ENCODE results near the gene NOSTRIN. TPM values are rescaled to one million over a fixed set of nuclear protein-coding genes. Genes with fewer than 3 reads are reported as not detected.

Gene NOSTRIN
- total RNA-seq, 1 experiment from 2014 or later: 0.51 TPM

DNA sequence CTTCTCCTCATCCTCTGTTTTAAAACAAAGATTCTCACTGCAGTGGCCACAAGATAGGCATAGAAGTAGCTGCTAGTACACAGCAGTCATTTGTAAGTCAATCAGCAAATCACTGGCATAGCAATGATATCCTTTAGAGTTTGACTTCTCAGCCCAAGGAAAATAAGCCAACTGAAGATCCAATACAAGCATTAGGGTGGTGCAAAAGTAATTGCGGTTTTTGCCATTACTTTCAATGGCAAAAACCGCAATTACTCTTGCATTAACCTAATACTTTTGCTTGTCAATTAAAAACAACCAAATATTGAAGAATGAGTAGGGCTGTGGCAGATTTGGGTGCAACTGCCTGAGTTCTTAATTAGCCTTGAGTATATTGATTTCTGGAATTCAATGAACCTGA, 101.5 kb downstream of the NOSTRIN start:
- POLR2A ChIA-PET: no interaction called here
- intact Hi-C loops (cut with micrococcal nuclease): no loop called here
- TF ChIP-seq, protein P1, sequence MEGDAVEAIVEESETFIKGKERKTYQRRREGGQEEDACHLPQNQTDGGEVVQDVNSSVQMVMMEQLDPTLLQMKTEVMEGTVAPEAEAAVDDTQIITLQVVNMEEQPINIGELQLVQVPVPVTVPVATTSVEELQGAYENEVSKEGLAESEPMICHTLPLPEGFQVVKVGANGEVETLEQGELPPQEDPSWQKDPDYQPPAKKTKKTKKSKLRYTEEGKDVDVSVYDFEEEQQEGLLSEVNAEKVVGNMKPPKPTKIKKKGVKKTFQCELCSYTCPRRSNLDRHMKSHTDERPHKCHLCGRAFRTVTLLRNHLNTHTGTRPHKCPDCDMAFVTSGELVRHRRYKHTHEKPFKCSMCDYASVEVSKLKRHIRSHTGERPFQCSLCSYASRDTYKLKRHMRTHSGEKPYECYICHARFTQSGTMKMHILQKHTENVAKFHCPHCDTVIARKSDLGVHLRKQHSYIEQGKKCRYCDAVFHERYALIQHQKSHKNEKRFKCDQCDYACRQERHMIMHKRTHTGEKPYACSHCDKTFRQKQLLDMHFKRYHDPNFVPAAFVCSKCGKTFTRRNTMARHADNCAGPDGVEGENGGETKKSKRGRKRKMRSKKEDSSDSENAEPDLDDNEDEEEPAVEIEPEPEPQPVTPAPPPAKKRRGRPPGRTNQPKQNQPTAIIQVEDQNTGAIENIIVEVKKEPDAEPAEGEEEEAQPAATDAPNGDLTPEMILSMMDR (IDR thresholded peaks at IDR 0.05; ENCODE audit: unreplicated experiment): no peak
- Mint-ChIP-seq H3K36me3 (ENCODE audit: insufficient read depth, unreplicated experiment) (no peaks in the 10 kb centered on the region), H3K9me3 (ENCODE audit: unreplicated experiment) (no peaks in the 10 kb centered on the region), H3K4me1 (ENCODE audit: insufficient read depth, unreplicated experiment) (no peaks in the 10 kb centered on the region), H3K27me3 (ENCODE audit: insufficient read depth, unreplicated experiment) (peaks cover 86% of the 10 kb centered on the region), H3K27ac (ENCODE audit: low read depth, unreplicated experiment) (no peak overlapping the region), H3K4me3 (ENCODE audit: unreplicated experiment) (no peak overlapping the region)
- DNase-seq (ENCODE audit: unreplicated experiment): no peak
- CTCF ChIA-PET: no interaction called here
- BruUV-seq (replicated peaks): no TSS peak

DNA sequence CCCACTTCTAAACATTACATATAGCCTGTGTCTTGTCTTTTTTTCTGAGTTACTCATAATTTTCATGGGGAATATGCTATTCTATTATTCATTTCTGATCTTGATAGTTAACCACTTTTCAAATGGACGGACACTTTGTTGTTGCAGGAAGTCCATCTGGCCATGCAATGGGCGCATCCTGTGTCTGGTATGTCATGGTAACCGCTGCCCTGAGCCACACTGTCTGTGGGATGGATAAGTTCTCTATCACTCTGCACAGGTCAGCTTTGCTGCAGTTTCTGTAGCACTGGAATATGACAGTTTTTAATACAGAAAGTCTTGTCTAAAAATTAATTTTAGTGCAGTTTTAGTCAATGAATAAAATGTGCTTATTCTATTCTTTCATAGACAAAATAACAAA, 101.9 kb downstream of the NOSTRIN start:
- no TSS peak for BruUV-seq (replicated peaks)
- ChIA-PET CTCF (no interaction called here), POLR2A (no interaction called here)
- DNase-seq (ENCODE audit: unreplicated experiment): no peak
- H3K27me3 Mint-ChIP-seq (ENCODE audit: insufficient read depth, unreplicated experiment): peaks cover 86% of the 10 kb centered on the region
- no peak overlapping the region for H3K4me3 Mint-ChIP-seq (ENCODE audit: unreplicated experiment)
- no peaks in the 10 kb centered on the region for H3K36me3 Mint-ChIP-seq (ENCODE audit: insufficient read depth, unreplicated experiment)
- TF ChIP-seq, protein P1 (IDR thresholded peaks at IDR 0.05; ENCODE audit: unreplicated experiment): no peak
- no peaks in the 10 kb centered on the region for H3K9me3 Mint-ChIP-seq (ENCODE audit: unreplicated experiment)
- intact Hi-C loops (cut with micrococcal nuclease): no loop called here
- no peaks in the 10 kb centered on the region for H3K4me1 Mint-ChIP-seq (ENCODE audit: insufficient read depth, unreplicated experiment)
- no peak overlapping the region for H3K27ac Mint-ChIP-seq (ENCODE audit: low read depth, unreplicated experiment)

DNA sequence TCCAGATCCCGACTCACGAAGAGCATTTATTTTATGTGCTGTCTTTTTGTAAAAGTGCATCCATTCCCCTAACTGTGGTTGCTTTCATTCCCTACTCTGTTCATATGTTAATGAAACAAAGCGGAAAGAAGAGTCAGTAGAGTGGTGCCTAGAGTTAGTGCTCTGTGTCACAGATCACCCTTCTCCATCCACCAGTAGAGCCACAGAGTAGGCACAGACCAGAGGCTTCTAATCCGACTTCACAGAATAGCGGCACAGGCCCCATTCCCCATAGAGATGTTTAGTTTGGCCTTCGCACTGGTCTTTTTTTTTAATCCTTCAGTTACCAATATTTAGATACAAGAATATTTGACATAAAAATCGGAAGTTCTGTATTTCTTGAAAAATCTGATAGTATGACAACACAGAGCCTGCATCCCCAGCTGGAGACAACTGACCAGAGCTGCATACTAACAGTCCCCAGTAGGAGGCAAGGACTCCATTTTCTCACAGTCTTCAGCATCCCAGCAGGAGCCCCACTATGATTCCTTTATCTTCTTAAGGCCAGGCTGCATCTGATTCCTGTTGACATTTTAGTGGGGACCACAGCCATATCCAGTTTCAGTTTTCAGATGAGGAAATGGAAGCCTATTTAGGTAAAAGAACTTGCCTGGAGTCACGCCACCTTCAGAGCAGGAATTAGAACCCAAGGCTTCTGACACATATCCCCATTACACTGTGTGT, 105.7 kb downstream of the NOSTRIN start:
- H3K27ac Mint-ChIP-seq (ENCODE audit: low read depth, unreplicated experiment): no peak overlapping the region
- H3K4me3 Mint-ChIP-seq (ENCODE audit: unreplicated experiment): no peak overlapping the region
- H3K4me1 Mint-ChIP-seq (ENCODE audit: insufficient read depth, unreplicated experiment): peaks cover 5% of the 10 kb centered on the region
- intact Hi-C loops (cut with micrococcal nuclease): no loop called here
- TF ChIP-seq, protein P1 (IDR thresholded peaks at IDR 0.05; ENCODE audit: unreplicated experiment): no peak
- no TSS peak for BruUV-seq (replicated peaks)
- POLR2A ChIA-PET: no interaction called here
- peaks cover 74% of the 10 kb centered on the region for H3K27me3 Mint-ChIP-seq (ENCODE audit: insufficient read depth, unreplicated experiment)
- CTCF ChIA-PET: no interaction called here
- no peak for DNase-seq (ENCODE audit: unreplicated experiment)
- H3K36me3 Mint-ChIP-seq (ENCODE audit: insufficient read depth, unreplicated experiment): no peaks in the 10 kb centered on the region
- H3K9me3 Mint-ChIP-seq (ENCODE audit: unreplicated experiment): no peaks in the 10 kb centered on the region

DNA sequence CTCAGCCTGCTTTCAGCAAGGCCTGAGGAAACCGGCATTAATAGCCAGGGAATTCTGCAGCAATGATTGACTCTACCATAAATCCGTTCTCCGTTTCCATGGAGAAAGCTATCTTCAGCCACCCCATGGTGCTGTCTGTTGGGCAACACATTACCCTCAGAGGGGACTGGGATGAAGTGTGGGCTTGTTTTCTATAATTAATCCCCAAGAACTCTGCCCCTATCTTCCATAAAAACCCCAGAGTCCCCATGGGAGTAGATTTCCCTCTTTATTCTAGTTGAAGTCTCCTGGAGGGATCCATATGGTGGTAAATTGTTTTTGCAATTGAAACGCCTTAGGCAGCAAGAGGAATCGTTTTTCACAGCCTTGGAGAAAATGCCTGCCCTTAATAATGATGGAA, 107.9 kb downstream of the NOSTRIN start:
- TF ChIP-seq, protein P1 (IDR thresholded peaks at IDR 0.05; ENCODE audit: unreplicated experiment): no peak
- no peaks in the 10 kb centered on the region for H3K9me3 Mint-ChIP-seq (ENCODE audit: unreplicated experiment)
- DNase-seq (ENCODE audit: unreplicated experiment): no peak
- CTCF ChIA-PET: interaction anchor here (0.5 to 1.4 kb wide), 3 partner anchors 13 to 791 kb away, joined by 3 to 4 read pairs (median 3); no protein-coding TSS in a partner anchor
- POLR2A ChIA-PET: no interaction called here
- peaks cover 68% of the 10 kb centered on the region for H3K27me3 Mint-ChIP-seq (ENCODE audit: insufficient read depth, unreplicated experiment)
- H3K4me1 Mint-ChIP-seq (ENCODE audit: insufficient read depth, unreplicated experiment): peaks cover 5% of the 10 kb centered on the region
- no peak overlapping the region for H3K4me3 Mint-ChIP-seq (ENCODE audit: unreplicated experiment)
- intact Hi-C loops (cut with micrococcal nuclease): no loop called here
- no peak overlapping the region for H3K27ac Mint-ChIP-seq (ENCODE audit: low read depth, unreplicated experiment)
- BruUV-seq (replicated peaks): no TSS peak
- no peaks in the 10 kb centered on the region for H3K36me3 Mint-ChIP-seq (ENCODE audit: insufficient read depth, unreplicated experiment)
